RWPE2 (cell line): ENCODE measurements around the gene APBA3.
A peak's percentile ranks its signal among the peaks of the same experiment; 100 is the strongest.

Source experiments
- ATAC-seq: fragments of 200-7000 bp; cut with Tn5 transposase; 3 replicates; pipeline ENCODE4 v1.9.1; 2021; ENCODE audit warnings: low read depth
- DNase-seq: peaks from one replicate; pipeline ENCODE4 v3.0.0-alpha.2; 2020; ENCODE audit warnings: low spot score
- H3K27ac ChIP-seq: fragments of 450-650 bp; 2 replicates; pipeline ENCODE4 v1.5.1; 2017; ENCODE audit warnings: mild to moderate bottlenecking; ENCODE audit not compliant: poor library complexity, severe bottlenecking
- H3K27me3 ChIP-seq: fragments of 250-450 bp; sonication (Bioruptor Pico); 2 replicates; pipeline ENCODE4 v1.5.1; 2021; ENCODE audit warnings: mild to moderate bottlenecking, moderate library complexity; ENCODE audit not compliant: insufficient read depth, poor library complexity, severe bottlenecking
- H3K36me3 ChIP-seq: fragments of 250-450 bp; sonication (Bioruptor Pico); 2 replicates; pipeline ENCODE4 v1.5.1; 2020; ENCODE audit warnings: low read depth, mild to moderate bottlenecking, moderate library complexity
- H3K4me1 ChIP-seq: fragments of 250-450 bp; sonication (Bioruptor Pico); 2 replicates; pipeline ENCODE4 v1.5.1; 2021; ENCODE audit warnings: mild to moderate bottlenecking, moderate library complexity; ENCODE audit not compliant: insufficient read depth, poor library complexity, severe bottlenecking
- H3K4me3 ChIP-seq: fragments of 250-450 bp; sonication (Bioruptor Pico); 2 replicates; pipeline ENCODE4 v1.5.1; 2021; ENCODE audit warnings: mild to moderate bottlenecking, moderate library complexity; ENCODE audit not compliant: severe bottlenecking
- H3K9me3 ChIP-seq: fragments of 250-450 bp; sonication (Bioruptor Pico); 2 replicates; pipeline ENCODE4 v1.5.1; 2021; ENCODE audit warnings: mild to moderate bottlenecking, moderate library complexity; ENCODE audit not compliant: severe bottlenecking
- CTCF ChIP-seq: fragments of 450-650 bp; IDR thresholded peaks from one replicate; pipeline ENCODE4 v1.5.1; 2017; ENCODE audit warnings: mild to moderate bottlenecking, moderate library complexity; ENCODE audit not compliant: poor library complexity, severe bottlenecking

APBA3 gene

GRCh38 chr19:3723883-3724282 is 37.6 kb downstream of the APBA3 start:
- Histone ChIP-seq H3K4me1 (no peaks in the 10 kb centered on the region), H3K27me3 (peaks cover 15% of the 10 kb centered on the region), H3K9me3 (no peaks in the 10 kb centered on the region), H3K27ac (no peak overlapping the region), H3K4me3 (no peak overlapping the region), H3K36me3 (no peaks in the 10 kb centered on the region)
- no peak for TF ChIP-seq CTCF
- no peak for DNase-seq
- no peak for ATAC-seq

GRCh38 chr19:3723110-3723488 is 38.4 kb downstream of the APBA3 start:
- H3K27ac ChIP-seq: no peak overlapping the region
- H3K4me3 ChIP-seq: no peak overlapping the region
- DNase-seq (no peak), ATAC-seq (no peak)
- H3K4me1 ChIP-seq: no peaks in the 10 kb centered on the region
- TF ChIP-seq CTCF: no peak
- no peaks in the 10 kb centered on the region for H3K36me3 ChIP-seq
- no peaks in the 10 kb centered on the region for H3K9me3 ChIP-seq
- peaks cover 15% of the 10 kb centered on the region for H3K27me3 ChIP-seq

- Histone ChIP-seq H3K27me3 (peaks cover 15% of the 10 kb centered on the region), H3K27ac (no peak overlapping the region), H3K4me1 (no peaks in the 10 kb centered on the region), H3K9me3 (no peaks in the 10 kb centered on the region), H3K36me3 (no peaks in the 10 kb centered on the region), H3K4me3 (no peak overlapping the region)
- DNase-seq (no peak), ATAC-seq (peak; percentile 62; the same call in 2 of the 3 replicates)
- no peak for TF ChIP-seq CTCF
These were observed 38.9 kb downstream of the APBA3 start for GRCh38 chr19:3722443-3723109.

- Histone ChIP-seq H3K36me3 (no peaks in the 10 kb centered on the region), H3K4me3 (no peak overlapping the region), H3K27me3 (peaks cover 15% of the 10 kb centered on the region), H3K9me3 (no peaks in the 10 kb centered on the region), H3K27ac (no peak overlapping the region), H3K4me1 (no peaks in the 10 kb centered on the region)
- no peak for TF ChIP-seq CTCF
- no peak for DNase-seq
- no peak for ATAC-seq
These were observed 39.5 kb downstream of the APBA3 start for GRCh38 chr19:3721887-3722442.
